ENCODE data around the gene EXD3. TPM values are rescaled to one million over a fixed set of nuclear protein-coding genes. Genes with fewer than 3 reads are reported as not detected.

The EXD3 gene
- total and polyA plus RNA-seq, 9 of the 15 experiments (the other 6 are each of a cell fraction or from before 2014, with no cell fraction given), result 0.29 to 12.5 (median 3.9) TPM

DNA sequence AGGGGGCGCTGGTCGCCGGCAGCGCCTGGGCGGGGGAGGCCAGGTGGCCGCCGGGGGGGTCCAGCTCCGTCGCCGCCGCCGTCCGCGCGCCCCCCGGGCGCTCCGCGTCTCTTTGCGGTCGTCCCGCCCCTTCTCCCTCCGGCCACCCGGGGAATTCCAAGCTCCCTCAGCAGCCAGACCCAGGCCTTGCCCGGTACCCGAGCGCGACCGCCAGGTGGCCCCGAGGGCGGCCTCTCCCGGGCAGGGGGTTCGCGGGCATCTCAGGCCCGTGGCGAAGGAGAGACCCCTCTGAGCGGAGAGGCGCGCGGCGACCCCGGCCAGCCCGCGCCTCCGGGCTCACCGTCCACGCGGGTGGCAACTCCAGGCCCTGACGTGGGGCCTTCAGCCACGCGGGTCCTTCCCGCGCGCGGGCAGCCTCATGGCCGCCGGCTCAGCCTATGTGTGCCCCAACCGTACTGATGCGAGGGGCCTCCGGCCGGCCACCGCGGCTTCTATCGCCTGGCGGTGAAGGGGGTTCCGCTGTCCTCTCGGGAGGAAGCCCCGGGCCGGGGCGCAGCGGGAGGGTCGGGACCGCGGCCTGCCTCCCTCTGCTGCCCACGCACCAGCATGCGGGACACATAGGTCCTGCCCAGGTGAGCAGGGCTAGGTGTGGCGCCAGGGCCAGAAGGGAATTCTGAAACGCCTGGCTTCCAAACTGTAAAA is 120.4 kb downstream of the EXD3 start (continued):
- TF ChIP-seq, protein P1, sequence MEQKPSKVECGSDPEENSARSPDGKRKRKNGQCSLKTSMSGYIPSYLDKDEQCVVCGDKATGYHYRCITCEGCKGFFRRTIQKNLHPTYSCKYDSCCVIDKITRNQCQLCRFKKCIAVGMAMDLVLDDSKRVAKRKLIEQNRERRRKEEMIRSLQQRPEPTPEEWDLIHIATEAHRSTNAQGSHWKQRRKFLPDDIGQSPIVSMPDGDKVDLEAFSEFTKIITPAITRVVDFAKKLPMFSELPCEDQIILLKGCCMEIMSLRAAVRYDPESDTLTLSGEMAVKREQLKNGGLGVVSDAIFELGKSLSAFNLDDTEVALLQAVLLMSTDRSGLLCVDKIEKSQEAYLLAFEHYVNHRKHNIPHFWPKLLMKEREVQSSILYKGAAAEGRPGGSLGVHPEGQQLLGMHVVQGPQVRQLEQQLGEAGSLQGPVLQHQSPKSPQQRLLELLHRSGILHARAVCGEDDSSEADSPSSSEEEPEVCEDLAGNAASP (IDR thresholded peaks at IDR 0.05), result no peak
- TF ChIP-seq CAMTA2 (CRISPR knock-in tag; conservative IDR thresholded peaks at IDR 0.05), result no peak
- TF ChIP-seq, protein P2, sequence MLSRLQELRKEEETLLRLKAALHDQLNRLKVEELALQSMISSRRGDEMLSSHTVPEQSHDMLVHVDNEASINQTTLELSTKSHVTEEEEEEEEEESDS (CRISPR knock-in tag; IDR thresholded peaks at IDR 0.05), result no peak
- peak; percentile 92 for TF ChIP-seq NR3C1 (CRISPR knock-in tag; IDR thresholded peaks at IDR 0.05)
- TF ChIP-seq NCOA2 (IDR thresholded peaks at IDR 0.05; ENCODE audit: partially characterized antibody in 2 of 2), result no peak
- TF ChIP-seq ESRRA (IDR thresholded peaks at IDR 0.05; ENCODE audit: borderline replicate concordance, low read depth), result no peak
- TF ChIP-seq RBBP5 (IDR thresholded peaks at IDR 0.05; ENCODE audit: borderline replicate concordance, insufficient read depth, low read length, poor library complexity, severe bottlenecking), result peak; percentile 70
- TF ChIP-seq, protein P3, sequence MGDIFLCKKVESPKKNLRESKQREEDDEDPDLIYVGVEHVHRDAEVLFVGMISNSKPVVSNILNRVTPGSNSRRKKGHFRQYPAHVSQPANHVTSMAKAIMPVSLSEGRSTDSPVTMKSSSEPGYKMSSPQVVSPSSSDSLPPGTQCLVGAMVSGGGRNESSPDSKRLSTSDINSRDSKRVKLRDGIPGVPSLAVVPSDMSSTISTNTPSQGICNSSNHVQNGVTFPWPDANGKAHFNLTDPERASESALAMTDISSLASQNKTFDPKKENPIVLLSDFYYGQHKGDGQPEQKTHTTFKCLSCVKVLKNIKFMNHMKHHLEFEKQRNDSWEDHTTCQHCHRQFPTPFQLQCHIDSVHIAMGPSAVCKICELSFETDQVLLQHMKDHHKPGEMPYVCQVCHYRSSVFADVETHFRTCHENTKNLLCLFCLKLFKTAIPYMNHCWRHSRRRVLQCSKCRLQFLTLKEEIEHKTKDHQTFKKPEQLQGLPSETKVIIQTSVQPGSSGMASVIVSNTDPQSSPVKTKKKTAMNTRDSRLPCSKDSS (IDR thresholded peaks at IDR 0.05; ENCODE audit: low read depth, partially characterized antibody), result no peak
- no peak; the same call in 1 of the 2 replicates for TF ChIP-seq NR1H2 (CRISPR knock-in tag; IDR thresholded peaks at IDR 0.05)
- TF ChIP-seq CREBBP (IDR thresholded peaks at IDR 0.05; ENCODE audit: low read depth, low read length), result no peak
- TF ChIP-seq MYC (IDR thresholded peaks at IDR 0.05; ENCODE audit: low read depth, low read length), result no peak
- no peak for TF ChIP-seq MYC (CRISPR knock-in tag; IDR thresholded peaks at IDR 0.05; ENCODE audit: borderline replicate concordance, low read depth)
- TF ChIP-seq GATAD2A (IDR thresholded peaks at IDR 0.05), result peak; percentile 80; the same call in 1 of the 2 replicates
- TF ChIP-seq HNRNPH1 (optimal IDR thresholded peaks at IDR 0.05; ENCODE audit: low read depth, low read length), result no peak
- no peak for TF ChIP-seq CBX2 (IDR thresholded peaks at IDR 0.05; ENCODE audit: insufficient read depth, low read length, poor library complexity, severe bottlenecking)
- peak; percentile 91 for TF ChIP-seq ZFX (CRISPR knock-in tag; IDR thresholded peaks at IDR 0.05)
- TF ChIP-seq FOXP1 (CRISPR knock-in tag; IDR thresholded peaks at IDR 0.05), result peak; percentile 92
- no peak for TF ChIP-seq WHSC1 (IDR thresholded peaks at IDR 0.05; ENCODE audit: low read length)
- no peak for TF ChIP-seq HDGF (IDR thresholded peaks at IDR 0.05)
- TF ChIP-seq SMARCE1 (IDR thresholded peaks at IDR 0.05), result no peak
- no peak for TF ChIP-seq ZNF583 (CRISPR knock-in tag; IDR thresholded peaks at IDR 0.05)
- TF ChIP-seq, protein P4, sequence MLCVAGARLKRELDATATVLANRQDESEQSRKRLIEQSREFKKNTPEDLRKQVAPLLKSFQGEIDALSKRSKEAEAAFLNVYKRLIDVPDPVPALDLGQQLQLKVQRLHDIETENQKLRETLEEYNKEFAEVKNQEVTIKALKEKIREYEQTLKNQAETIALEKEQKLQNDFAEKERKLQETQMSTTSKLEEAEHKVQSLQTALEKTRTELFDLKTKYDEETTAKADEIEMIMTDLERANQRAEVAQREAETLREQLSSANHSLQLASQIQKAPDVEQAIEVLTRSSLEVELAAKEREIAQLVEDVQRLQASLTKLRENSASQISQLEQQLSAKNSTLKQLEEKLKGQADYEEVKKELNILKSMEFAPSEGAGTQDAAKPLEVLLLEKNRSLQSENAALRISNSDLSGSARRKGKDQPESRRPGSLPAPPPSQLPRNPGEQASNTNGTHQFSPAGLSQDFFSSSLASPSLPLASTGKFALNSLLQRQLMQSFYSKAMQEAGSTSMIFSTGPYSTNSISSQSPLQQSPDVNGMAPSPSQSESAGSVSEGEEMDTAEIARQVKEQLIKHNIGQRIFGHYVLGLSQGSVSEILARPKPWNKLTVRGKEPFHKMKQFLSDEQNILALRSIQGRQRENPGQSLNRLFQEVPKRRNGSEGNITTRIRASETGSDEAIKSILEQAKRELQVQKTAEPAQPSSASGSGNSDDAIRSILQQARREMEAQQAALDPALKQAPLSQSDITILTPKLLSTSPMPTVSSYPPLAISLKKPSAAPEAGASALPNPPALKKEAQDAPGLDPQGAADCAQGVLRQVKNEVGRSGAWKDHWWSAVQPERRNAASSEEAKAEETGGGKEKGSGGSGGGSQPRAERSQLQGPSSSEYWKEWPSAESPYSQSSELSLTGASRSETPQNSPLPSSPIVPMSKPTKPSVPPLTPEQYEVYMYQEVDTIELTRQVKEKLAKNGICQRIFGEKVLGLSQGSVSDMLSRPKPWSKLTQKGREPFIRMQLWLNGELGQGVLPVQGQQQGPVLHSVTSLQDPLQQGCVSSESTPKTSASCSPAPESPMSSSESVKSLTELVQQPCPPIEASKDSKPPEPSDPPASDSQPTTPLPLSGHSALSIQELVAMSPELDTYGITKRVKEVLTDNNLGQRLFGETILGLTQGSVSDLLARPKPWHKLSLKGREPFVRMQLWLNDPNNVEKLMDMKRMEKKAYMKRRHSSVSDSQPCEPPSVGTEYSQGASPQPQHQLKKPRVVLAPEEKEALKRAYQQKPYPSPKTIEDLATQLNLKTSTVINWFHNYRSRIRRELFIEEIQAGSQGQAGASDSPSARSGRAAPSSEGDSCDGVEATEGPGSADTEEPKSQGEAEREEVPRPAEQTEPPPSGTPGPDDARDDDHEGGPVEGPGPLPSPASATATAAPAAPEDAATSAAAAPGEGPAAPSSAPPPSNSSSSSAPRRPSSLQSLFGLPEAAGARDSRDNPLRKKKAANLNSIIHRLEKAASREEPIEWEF (CRISPR knock-in tag; IDR thresholded peaks at IDR 0.05), result no peak
